BJ (cell line): ENCODE results near the gene ATAT1. TPM values are rescaled to one million over a fixed set of nuclear protein-coding genes. Genes with fewer than 3 reads are reported as not detected.

Experiments used
- CTCF ChIA-PET: fragments of 350-600 bp; formaldehyde crosslinking; extraction: SDS; loops from one replicate; lab custom pipeline; 2021; ENCODE audit warnings: antibody characterized with exemption, inconsistent platforms; lab: Yijun Ruan, JAX
- POLR2A ChIA-PET: fragments of 300-600 bp; sonication (Branson Sonifier 250); formaldehyde crosslinking; extraction: SDS; loops from one replicate; lab custom pipeline; 2021; ENCODE audit warnings: antibody characterized with exemption; lab: Charles Lee
- DNase-seq: peaks from one replicate; pipeline ENCODE4 v3.0.0-alpha.2; 2011; ENCODE audit warnings: low read depth
- H3K27me3 ChIP-seq: 2 replicates; pipeline ENCODE4 v1.6.0; 2011; ENCODE audit warnings: low read length; ENCODE audit not compliant: control insufficient read depth, insufficient read depth
- H3K36me3 ChIP-seq: 2 replicates; pipeline ENCODE4 v1.5.1; 2011; ENCODE audit warnings: low read length; ENCODE audit not compliant: control insufficient read depth, insufficient read depth
- H3K4me3 ChIP-seq: 2 replicates; pipeline ENCODE4 v1.5.1; 2011; ENCODE audit warnings: low read depth, mild to moderate bottlenecking, control low read depth, low read length
- polyA plus RNA-seq: library from polyadenylated mRNA; depleted of rRNA; stranded (reverse); fragments of >200 nt; gene quantifications from 2 replicates; pipeline ENCODE4 v1.2.3, GENCODE V29; 2011
- TF ChIP-seq, protein P1 (sequence below): IDR thresholded peaks from 2 replicates; pipeline ENCODE4 v1.5.1; 2011; ENCODE audit warnings: low read depth, mild to moderate bottlenecking, control low read depth, inconsistent platforms, low read length, moderate library complexity; ENCODE audit not compliant: insufficient read depth

Gene ATAT1
- polyA plus RNA-seq, 1 experiment: 6.8 TPM

DNA sequence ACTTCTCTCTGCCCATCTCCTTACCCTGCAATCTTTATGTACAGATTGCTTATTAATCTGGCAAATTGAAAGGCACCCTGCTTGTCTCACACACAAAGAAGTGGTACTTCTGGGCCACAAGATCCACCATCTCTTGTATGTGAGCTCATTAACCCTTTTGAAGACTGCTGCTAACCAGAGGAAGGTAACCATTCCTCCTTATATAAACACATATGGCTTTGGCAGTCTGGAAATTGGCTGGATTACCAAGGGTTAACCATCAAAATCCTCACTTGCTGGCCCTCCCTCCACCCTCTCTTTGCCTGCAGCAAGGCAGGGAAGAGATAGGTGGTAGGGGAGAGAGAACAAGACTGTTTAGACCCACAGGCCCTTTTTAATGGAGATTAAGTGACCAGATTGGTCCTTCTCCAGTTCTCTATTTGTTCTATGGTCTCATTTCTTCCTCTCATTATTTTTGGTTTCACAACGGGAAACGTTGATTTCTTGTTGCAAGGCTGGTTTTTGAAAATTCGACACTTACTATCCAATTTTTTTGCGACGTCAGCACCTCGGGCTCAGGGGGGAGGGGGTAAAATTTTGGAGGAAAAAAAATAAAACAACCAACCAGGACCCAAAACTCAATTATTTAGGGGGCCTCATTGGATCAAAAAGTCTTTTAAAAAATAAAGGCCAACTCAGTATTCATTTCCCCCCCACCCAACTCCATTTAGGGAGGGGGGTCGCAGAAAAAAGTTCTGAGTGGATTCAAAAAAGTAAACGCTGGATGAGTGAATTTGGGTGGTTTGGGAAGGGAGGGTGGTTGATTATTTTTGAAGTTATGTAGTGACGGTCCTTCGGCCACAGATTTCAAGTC, 10.5 kb upstream of the ATAT1 start:
- Histone ChIP-seq H3K27me3 (no peaks in the 10 kb centered on the region), H3K4me3 (peak overlapping the region; percentile 87), H3K36me3 (peaks cover 10% of the 10 kb centered on the region)
- CTCF ChIA-PET: no interaction called here
- POLR2A ChIA-PET: interaction anchor here (0.7 to 1.4 kb wide), 4 partner anchors 10 to 266 kb away, joined by 3 to 9 read pairs (median 7); no protein-coding TSS in a partner anchor
- DNase-seq: no peak
- TF ChIP-seq, protein P1, sequence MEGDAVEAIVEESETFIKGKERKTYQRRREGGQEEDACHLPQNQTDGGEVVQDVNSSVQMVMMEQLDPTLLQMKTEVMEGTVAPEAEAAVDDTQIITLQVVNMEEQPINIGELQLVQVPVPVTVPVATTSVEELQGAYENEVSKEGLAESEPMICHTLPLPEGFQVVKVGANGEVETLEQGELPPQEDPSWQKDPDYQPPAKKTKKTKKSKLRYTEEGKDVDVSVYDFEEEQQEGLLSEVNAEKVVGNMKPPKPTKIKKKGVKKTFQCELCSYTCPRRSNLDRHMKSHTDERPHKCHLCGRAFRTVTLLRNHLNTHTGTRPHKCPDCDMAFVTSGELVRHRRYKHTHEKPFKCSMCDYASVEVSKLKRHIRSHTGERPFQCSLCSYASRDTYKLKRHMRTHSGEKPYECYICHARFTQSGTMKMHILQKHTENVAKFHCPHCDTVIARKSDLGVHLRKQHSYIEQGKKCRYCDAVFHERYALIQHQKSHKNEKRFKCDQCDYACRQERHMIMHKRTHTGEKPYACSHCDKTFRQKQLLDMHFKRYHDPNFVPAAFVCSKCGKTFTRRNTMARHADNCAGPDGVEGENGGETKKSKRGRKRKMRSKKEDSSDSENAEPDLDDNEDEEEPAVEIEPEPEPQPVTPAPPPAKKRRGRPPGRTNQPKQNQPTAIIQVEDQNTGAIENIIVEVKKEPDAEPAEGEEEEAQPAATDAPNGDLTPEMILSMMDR: no peak

DNA sequence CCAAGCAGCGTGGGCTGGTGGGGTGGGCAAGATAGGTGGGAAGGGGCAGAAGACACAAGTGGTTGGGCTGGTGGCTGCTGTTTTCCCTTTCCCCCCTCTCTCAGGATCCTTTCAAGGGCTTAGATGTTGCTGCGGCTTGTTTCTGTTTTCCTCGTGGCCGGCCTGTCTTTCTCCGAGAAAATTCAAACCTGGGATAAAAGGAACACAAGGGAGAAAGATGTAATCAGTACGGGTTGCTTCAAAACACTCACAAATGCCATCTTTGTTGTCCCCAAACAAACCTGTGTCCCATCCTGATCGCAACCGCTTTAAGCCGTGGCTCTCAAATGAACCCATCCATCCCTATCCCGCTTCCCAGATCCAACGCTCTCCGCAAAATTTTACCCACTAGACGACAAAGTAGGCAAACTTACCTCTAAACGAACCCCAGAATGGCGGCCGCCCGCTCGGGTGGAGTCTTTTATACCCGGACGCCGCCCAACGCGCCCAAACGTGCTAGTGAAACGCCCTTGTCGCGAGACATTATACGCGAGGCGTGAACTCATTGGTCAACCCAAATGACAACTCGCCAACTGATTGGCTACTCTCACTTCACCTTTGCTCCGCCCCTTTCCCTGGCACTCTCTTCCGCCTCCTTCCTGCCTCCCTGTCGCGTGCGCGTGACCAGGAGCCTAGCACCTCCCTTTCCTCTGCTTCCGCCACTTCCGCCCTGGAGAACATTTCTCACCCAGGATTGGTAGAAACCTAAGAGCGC, 9.7 kb upstream of the ATAT1 start, which contains the start of gene PPP1R10:
TSS of gene PPP1R10 (minus strand) at position 433 of the 754 bp plus-strand sequence. CDS start 7,299 bp downstream, outside the sequence.
- Histone ChIP-seq H3K36me3 (peaks cover 10% of the 10 kb centered on the region), H3K4me3 (peak within 1 kb of the TSS; percentile 87), H3K27me3 (no peaks in the 10 kb centered on the region)
- DNase-seq: peak; percentile 100
- TF ChIP-seq, protein P1: no peak
- CTCF ChIA-PET: interaction anchor here (2.0 kb wide), 1 partner anchor 106 kb away, joined by 6 read pairs; no protein-coding TSS in a partner anchor
- POLR2A ChIA-PET: interaction anchor here (1.3 kb wide), 1 partner anchor 100 kb away, joined by 3 read pairs; the partner anchor contains the start of gene MDC1

DNA sequence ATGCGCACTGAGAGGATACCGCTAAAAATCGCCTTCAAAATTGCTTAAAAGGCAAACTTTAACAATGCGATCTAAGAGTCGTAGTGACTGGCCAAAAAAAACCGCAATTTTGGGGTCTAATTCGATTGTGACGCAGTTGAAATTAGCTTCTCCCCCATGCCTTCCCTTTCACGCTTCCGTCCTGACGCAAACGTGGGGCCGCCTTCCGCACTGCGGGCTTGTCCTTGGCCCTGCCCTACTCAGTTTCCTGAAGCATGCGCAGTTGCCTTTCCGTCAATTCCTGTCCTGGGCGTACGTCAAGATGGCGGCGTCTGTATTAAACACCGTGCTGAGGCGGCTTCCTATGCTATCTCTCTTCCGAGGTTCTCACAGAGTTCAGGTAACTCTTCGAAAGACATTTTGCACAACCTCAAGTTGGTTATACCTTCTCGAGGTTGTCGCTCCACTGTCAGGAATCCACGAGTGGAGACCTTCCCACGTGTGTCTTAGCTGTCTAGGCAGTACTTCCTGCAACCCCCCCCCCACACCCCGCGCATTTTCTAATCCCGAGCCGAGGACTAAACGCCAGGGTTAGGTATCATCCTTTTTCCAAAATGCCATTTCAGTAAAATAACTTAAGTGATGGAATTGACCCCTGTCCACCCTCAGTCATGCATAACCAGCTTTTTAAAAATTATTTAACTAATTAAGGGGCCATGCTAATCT, 9.0 kb upstream of the ATAT1 start, which contains the start of gene MRPS18B:
TSS of gene MRPS18B (plus strand) at position 276 of the 705 bp plus-strand sequence. CDS start at position 302, 26 bp downstream.
- H3K36me3 ChIP-seq: peaks cover 12% of the 10 kb centered on the region
- ChIA-PET POLR2A (interaction anchor here (0.6 to 1.3 kb wide), 2 partner anchors 99 to 164 kb away, joined by 3 to 4 read pairs; partner anchors contain the start of gene MDC1), CTCF (interaction anchor here (0.6 to 2.0 kb wide), 5 partner anchors 18 to 146 kb away, joined by 3 to 6 read pairs (median 3); partner anchors contain the start of gene DHX16)
- peak within 1 kb of the TSS; percentile 87 for H3K4me3 ChIP-seq
- H3K27me3 ChIP-seq: no peaks in the 10 kb centered on the region
- peak; percentile 94 for DNase-seq
- TF ChIP-seq, protein P1: no peak

DNA sequence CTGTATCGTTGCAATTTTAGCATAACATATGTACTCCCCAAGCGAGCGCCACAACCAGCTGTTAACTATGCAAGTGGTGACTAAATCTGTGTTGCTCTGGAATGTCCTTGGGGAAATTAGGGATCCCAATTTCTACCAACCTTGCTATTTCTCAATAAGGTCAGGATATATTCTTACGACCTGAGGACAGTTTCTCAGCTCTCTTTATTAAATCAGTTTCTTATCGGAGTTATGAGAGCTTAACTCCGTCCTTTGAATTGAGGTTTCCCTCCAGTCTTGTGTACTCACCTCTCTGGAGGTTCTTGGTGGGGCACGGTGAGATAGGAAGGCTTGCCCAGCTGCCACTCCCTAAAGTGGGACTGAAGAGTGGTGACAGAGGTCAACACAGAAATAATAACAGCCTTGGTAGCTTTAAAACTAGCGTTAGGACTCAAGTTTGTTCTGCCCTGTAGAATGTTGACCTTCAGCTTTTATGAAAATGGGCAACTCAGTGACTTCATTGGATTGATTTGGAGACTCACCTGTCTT, 8.3 kb upstream of the ATAT1 start:
- ChIA-PET POLR2A (interaction anchor here (1.3 kb wide), 1 partner anchor 99 kb away, joined by 3 read pairs; the partner anchor contains the start of gene MDC1), CTCF (interaction anchor here (0.6 to 2.0 kb wide), 4 partner anchors 54 to 105 kb away, joined by 3 to 6 read pairs (median 3); partner anchors contain the start of gene DHX16)
- Histone ChIP-seq H3K4me3 (peak overlapping the region; percentile 62), H3K27me3 (no peaks in the 10 kb centered on the region), H3K36me3 (peaks cover 15% of the 10 kb centered on the region)
- TF ChIP-seq, protein P1: no peak
- no peak for DNase-seq
